ENCODE measurements around the gene WASF2.
"Not testable (repeated sequence)": the region's sequence is repeated elsewhere in the genome, so short reads cannot be mapped to it uniquely, and the experiment has no call there.

Gene WASF2

GRCh38 chr1:27454610-27455009, 35.4 kb downstream of the WASF2 start:
- DNase-seq (ENCODE audit: low read depth, low spot score), result no peak

- DNase-seq (ENCODE audit: low read depth, low spot score), result no peak
Measured at GRCh38 chr1:27451343-27451742, 38.6 kb downstream of the WASF2 start.

- DNase-seq (ENCODE audit: low read depth, low spot score), result no peak
Measured at GRCh38 chr1:27448982-27449381, 41.0 kb downstream of the WASF2 start.

GRCh38 chr1:27447883-27448282, 42.1 kb downstream of the WASF2 start:
- DNase-seq (ENCODE audit: low read depth, low spot score), result no peak

GRCh38 chr1:27447399-27447798, 42.6 kb downstream of the WASF2 start:
- DNase-seq (ENCODE audit: low read depth, low spot score), result no peak

- no peak for DNase-seq (ENCODE audit: low read depth, low spot score)
Measured at GRCh38 chr1:27446496-27447020, 43.4 kb downstream of the WASF2 start.

- DNase-seq (ENCODE audit: low read depth, low spot score), result no peak
Measured at GRCh38 chr1:27445177-27445936, 44.6 kb downstream of the WASF2 start.

- DNase-seq (ENCODE audit: low read depth, low spot score), result no peak
Measured at GRCh38 chr1:27444632-27445031, 45.3 kb downstream of the WASF2 start.

- no peak for DNase-seq (ENCODE audit: low read depth, low spot score)
Measured at GRCh38 chr1:27439150-27439549, 50.8 kb downstream of the WASF2 start.

GRCh38 chr1:27438621-27439061, 51.3 kb downstream of the WASF2 start:
- DNase-seq (ENCODE audit: low read depth, low spot score), result no peak

- no peak for DNase-seq (ENCODE audit: low read depth, low spot score)
Measured at GRCh38 chr1:27436204-27437159, 53.5 kb downstream of the WASF2 start.

- DNase-seq (ENCODE audit: low read depth, low spot score), result no peak
Measured at GRCh38 chr1:27435566-27436203, 54.3 kb downstream of the WASF2 start.

- no peak for DNase-seq (ENCODE audit: low read depth, low spot score)
Measured at GRCh38 chr1:27433706-27434105, 56.3 kb downstream of the WASF2 start.

- DNase-seq (ENCODE audit: low read depth, low spot score), result not testable (repeated sequence)
Measured at GRCh38 chr1:27432725-27433124, 57.2 kb downstream of the WASF2 start.

- no peak for DNase-seq (ENCODE audit: low read depth, low spot score)
Measured at GRCh38 chr1:27431601-27431940, 58.4 kb downstream of the WASF2 start.

- DNase-seq (ENCODE audit: low read depth, low spot score), result no peak
Measured at GRCh38 chr1:27430903-27431600, 58.9 kb downstream of the WASF2 start.

- DNase-seq (ENCODE audit: low read depth, low spot score), result no peak
Measured at GRCh38 chr1:27429029-27429425, 60.9 kb downstream of the WASF2 start.

- DNase-seq (ENCODE audit: low read depth, low spot score), result no peak
Measured at GRCh38 chr1:27428316-27429028, 61.5 kb downstream of the WASF2 start.

GRCh38 chr1:27427816-27428315, 62.1 kb downstream of the WASF2 start:
- no peak for DNase-seq (ENCODE audit: low read depth, low spot score)

- no peak for DNase-seq (ENCODE audit: low read depth, low spot score)
Measured at GRCh38 chr1:27427329-27427728, 62.6 kb downstream of the WASF2 start.

GRCh38 chr1:27423709-27424108, 66.3 kb downstream of the WASF2 start:
- DNase-seq (ENCODE audit: low read depth, low spot score), result no peak
